Measurements from ENCODE around the gene GTF2H1. TPM values are rescaled to one million over a fixed set of nuclear protein-coding genes. Genes with fewer than 3 reads are reported as not detected.

The GTF2H1 gene
- total RNA-seq, 1 donor from 2014 or later = 33.7 TPM

DNA sequence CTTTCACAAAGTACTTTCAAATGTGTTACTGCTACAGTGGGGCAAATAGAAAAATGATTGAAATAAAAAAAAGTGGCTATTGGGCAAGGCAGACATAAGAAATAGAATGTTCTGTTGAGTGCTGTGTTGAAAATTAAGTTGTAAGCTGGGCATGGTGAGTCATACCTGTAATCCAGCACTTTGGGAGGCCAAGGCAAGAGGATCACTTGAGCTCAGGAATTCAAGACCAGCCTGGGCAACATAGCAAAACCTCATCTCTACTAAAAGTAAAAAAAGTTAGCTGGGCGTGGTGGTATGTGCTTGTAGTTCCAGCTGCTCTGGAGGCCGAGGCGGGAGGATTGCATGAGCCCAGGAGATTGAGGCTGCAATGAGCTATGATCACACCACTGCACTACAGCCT, 45.1 kb downstream of the GTF2H1 start:
- H3K27me3 ChIP-seq = no peaks in the 10 kb centered on the region
- TF ChIP-seq, protein P1, sequence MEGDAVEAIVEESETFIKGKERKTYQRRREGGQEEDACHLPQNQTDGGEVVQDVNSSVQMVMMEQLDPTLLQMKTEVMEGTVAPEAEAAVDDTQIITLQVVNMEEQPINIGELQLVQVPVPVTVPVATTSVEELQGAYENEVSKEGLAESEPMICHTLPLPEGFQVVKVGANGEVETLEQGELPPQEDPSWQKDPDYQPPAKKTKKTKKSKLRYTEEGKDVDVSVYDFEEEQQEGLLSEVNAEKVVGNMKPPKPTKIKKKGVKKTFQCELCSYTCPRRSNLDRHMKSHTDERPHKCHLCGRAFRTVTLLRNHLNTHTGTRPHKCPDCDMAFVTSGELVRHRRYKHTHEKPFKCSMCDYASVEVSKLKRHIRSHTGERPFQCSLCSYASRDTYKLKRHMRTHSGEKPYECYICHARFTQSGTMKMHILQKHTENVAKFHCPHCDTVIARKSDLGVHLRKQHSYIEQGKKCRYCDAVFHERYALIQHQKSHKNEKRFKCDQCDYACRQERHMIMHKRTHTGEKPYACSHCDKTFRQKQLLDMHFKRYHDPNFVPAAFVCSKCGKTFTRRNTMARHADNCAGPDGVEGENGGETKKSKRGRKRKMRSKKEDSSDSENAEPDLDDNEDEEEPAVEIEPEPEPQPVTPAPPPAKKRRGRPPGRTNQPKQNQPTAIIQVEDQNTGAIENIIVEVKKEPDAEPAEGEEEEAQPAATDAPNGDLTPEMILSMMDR (IDR thresholded peaks at IDR 0.05) = no peak
- no peak overlapping the region for H3K4me3 ChIP-seq
- DNase-seq (ENCODE audit: low spot score in 2 of 2) = no peak
- no peak overlapping the region for H3K27ac ChIP-seq
- H3K4me1 ChIP-seq = no peaks in the 10 kb centered on the region
- H3K36me3 ChIP-seq = peaks cover 36 to 50% of the 10 kb centered on the region in 2 donors
- no peaks in the 10 kb centered on the region for H3K9me3 ChIP-seq
- intact Hi-C loops (cut with DNase I) = no loop called here

DNA sequence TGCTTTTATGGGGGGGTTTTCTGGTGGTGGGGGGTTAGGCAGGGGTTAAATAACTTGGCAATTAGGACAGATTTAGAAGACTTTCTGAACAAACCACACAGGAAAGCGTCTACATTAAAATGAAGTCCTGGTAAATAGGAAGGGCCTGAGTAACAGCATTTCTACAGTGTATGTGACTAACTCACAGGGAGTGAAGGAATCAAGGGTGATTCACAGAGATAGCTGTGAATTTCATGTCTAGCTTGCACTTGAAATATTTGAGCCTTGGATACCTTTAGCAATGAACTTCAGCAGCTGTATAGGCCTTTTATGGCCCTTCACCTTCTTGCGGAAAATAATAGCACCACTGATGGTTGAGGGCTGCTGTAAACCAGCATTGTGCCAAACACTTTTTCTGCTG, 45.9 kb downstream of the GTF2H1 start:
- no peak for DNase-seq (ENCODE audit: low spot score in 2 of 2)
- no peaks in the 10 kb centered on the region for H3K4me1 ChIP-seq
- peaks cover 32 to 42% of the 10 kb centered on the region in 2 donors for H3K36me3 ChIP-seq
- H3K27me3 ChIP-seq = no peaks in the 10 kb centered on the region
- TF ChIP-seq, protein P1 (IDR thresholded peaks at IDR 0.05) = no peak
- H3K27ac ChIP-seq = no peak overlapping the region
- no peak overlapping the region for H3K4me3 ChIP-seq
- H3K9me3 ChIP-seq = no peaks in the 10 kb centered on the region
- intact Hi-C loops (cut with DNase I) = no loop called here

DNA sequence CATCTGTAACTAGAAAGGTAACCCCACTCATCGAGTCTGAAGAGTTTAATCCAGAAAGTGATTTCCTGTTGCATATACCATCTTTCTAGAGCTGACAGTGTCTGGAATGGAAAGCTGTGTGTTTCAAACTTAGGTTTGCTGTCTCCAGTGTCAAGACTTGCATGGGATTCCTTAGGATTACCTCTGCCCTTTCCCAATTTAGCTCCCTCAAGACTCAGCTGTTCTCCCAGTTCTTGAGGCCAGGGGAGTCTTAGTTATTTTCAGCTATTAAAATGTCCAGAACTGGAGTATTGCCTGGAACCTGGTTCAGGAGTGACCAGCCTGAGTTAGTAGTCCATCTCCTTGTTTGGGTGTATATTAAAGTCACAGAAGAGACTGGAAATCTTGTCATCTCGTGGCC, 47.0 kb downstream of the GTF2H1 start:
- Histone ChIP-seq H3K36me3 (peaks cover 20 to 30% of the 10 kb centered on the region in 2 donors), H3K27ac (no peak overlapping the region)

DNA sequence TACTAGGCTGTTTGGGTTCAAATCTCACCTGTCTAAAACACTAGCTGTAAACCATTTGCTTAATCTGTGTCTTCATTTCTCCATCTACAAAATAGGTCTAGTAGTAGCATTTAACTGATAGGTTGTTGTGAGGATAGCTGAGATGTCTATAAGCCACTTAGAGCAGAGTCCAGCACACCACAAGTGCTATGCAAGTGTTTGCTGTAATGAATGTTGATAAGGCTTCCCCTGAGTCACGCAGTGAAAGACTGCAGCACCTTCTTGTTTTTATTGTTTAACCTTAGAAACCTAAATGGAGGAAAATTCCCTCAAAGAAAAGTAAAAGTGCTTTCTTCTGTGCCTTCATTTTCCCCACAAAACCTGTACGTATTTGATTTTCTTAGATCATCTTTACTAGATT, 48.9 kb downstream of the GTF2H1 start:
- TF ChIP-seq, protein P1 (IDR thresholded peaks at IDR 0.05) = no peak

More for the DNA sequence above, 47.0 kb downstream of the GTF2H1 start:
- no peak for DNase-seq (ENCODE audit: low spot score in 2 of 2)
- Histone ChIP-seq H3K9me3 (no peaks in the 10 kb centered on the region), H3K4me3 (no peak overlapping the region), H3K27me3 (no peaks in the 10 kb centered on the region), H3K4me1 (no peaks in the 10 kb centered on the region)
- intact Hi-C loops (cut with DNase I) = no loop called here
- TF ChIP-seq, protein P1 (IDR thresholded peaks at IDR 0.05) = no peak

DNA sequence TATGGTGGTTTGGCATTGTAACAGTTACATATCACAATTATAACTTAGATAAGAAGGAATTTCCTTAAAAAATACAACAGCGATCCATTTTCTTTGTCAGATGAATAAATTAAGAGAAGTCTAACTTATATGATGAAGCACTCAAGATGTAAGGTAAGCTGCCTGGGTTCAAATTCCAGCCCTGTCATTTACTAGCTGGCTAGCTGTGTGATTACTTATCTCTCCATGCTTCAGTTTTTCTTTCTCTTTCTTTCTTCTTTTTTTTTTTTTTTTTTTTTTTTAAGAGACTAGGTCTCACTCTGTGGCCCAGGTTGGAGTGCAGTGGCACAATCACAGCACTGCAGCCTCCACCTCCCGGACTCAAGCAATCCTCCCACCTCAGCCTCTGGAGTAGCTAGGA, 49.8 kb downstream of the GTF2H1 start:
- Histone ChIP-seq H3K4me3 (no peak overlapping the region), H3K36me3 (peaks cover 0 to 4% of the 10 kb centered on the region in 2 donors), H3K4me1 (no peaks in the 10 kb centered on the region), H3K9me3 (no peaks in the 10 kb centered on the region), H3K27me3 (no peaks in the 10 kb centered on the region), H3K27ac (no peak overlapping the region)
- DNase-seq (ENCODE audit: low spot score in 2 of 2) = no peak
- intact Hi-C loops (cut with DNase I) = no loop called here
- TF ChIP-seq, protein P1 (IDR thresholded peaks at IDR 0.05) = no peak

More for the DNA sequence above, 48.9 kb downstream of the GTF2H1 start:
- Histone ChIP-seq H3K36me3 (peaks cover 1 to 12% of the 10 kb centered on the region in 2 donors), H3K4me1 (no peaks in the 10 kb centered on the region), H3K27ac (no peak overlapping the region), H3K9me3 (no peaks in the 10 kb centered on the region), H3K4me3 (no peak overlapping the region), H3K27me3 (no peaks in the 10 kb centered on the region)
- intact Hi-C loops (cut with DNase I) = no loop called here
- DNase-seq (ENCODE audit: low spot score in 2 of 2) = no peak

DNA sequence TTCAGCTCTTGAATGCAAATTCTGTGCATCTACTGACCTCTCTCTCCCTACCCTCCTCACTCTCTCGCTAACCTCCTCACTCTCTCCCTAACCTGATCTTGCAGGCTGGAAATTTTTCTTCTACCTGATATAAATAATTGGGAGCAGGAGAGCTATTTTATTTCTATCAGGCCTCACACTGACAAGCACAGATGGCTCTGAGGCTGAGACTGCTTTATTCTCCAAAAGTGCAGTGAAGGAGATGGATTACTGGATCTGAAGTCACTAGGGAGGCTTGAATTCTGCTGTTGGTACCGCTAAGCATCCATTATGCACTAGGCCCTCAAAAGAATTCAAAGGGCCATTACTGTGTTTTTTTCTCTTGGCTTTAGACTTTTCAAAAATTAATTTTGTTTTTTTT, 52.6 kb downstream of the GTF2H1 start:
- TF ChIP-seq, protein P1 (IDR thresholded peaks at IDR 0.05) = no peak
- intact Hi-C loops (cut with DNase I) = no loop called here
- Histone ChIP-seq H3K27ac (no peak overlapping the region), H3K4me3 (no peak overlapping the region), H3K9me3 (no peaks in the 10 kb centered on the region), H3K27me3 (no peaks in the 10 kb centered on the region), H3K36me3 (no peaks in the 10 kb centered on the region), H3K4me1 (no peaks in the 10 kb centered on the region)
- DNase-seq (ENCODE audit: low spot score in 2 of 2) = no peak
